ENCODE data around the gene CYSTM1.
A peak's percentile ranks its signal among the peaks of the same experiment; 100 is the strongest.
"Not testable (repeated sequence)": the region's sequence is repeated elsewhere in the genome, so short reads cannot be mapped to it uniquely, and the experiment has no call there.

Gene CYSTM1

DNA sequence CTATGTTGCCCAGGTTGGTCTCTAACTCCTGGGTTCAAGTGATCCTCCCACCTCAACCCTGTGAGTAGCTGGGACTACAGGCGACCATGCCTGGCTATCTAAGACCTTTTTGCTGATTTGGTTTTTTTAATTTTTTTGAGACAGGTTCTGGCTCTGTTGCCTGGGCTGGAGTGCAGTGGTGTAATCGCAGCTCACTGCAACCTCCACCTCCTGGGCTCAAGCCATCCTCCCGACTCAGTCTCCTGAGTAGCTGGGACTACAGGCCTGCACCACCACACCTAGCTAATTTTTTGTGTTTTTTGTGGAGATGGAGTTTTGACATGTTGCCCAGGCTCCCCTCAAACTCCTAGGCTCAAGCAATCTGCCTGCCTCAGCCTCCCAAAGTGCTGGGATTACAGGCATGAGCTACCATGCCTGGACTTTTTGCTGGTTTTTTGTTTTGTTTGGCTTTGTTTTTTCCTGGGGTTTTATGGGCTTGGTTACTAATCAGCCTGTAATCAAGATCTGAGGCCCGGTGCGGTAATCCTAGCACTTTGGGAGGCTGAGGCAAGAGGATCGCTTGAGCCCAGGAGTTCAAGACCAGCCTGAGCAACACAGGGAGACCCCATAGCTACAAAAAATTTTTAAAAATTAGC lies 3.6 kb downstream of the CYSTM1 start:
- no peak for DNase-seq (ENCODE audit: low read depth)

DNA sequence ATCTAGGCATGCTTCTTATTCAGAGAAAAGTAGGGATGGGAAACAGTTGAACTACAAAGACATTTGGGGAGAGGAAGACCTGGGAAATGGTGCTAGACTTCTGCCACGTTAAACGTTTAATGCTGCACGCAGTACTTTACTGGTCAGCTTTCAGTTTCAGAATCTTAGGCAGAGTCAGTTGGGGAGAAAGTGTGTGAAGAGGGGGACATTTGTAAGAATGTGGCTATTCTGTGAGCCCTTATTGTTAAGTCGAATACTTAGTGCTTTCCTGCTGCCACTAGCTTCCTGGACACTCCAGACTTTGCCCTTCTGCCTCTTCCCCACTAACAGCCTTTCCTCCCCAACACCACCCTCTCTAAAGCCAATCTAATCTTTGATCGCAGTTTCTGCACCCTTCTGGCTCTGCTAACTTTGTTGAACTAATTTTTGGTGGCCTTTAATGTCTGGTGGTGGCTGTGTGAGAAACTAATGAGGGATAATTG lies 6.1 kb downstream of the CYSTM1 start:
- DNase-seq (ENCODE audit: low read depth), result no peak

- DNase-seq (ENCODE audit: low read depth), result no peak
Observed at GRCh38 chr5:140181525-140181924, 6.5 kb downstream of the CYSTM1 start.

GRCh38 chr5:140182075-140182711 lies 7.2 kb downstream of the CYSTM1 start:
- no peak for DNase-seq (ENCODE audit: low read depth)

GRCh38 chr5:140182803-140183367 lies 7.9 kb downstream of the CYSTM1 start:
- DNase-seq (ENCODE audit: low read depth), result peak; percentile 70

DNA sequence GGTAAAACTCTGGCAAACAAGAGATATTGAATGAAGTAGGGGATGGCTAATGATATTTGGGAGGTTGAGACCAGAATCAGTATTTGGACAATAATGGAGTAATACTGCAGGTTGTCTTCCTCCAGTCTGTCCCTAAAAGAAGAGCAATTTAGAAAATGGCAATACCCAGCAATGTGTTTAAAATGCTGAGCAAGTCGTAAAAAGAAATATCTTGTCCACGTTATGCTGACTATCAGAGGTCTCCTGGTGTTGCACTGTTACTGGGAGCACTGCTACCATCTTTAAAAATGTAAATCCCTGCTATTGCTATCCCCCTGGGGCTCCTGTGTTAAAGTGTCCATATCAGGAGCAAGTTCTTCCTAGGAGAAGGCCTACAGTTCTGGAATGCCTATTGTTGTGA lies 10.4 kb downstream of the CYSTM1 start:
- DNase-seq (ENCODE audit: low read depth), result no peak

GRCh38 chr5:140186267-140186671 lies 11.3 kb downstream of the CYSTM1 start:
- no peak for DNase-seq (ENCODE audit: low read depth)

GRCh38 chr5:140189253-140189652 lies 14.3 kb downstream of the CYSTM1 start:
- DNase-seq (ENCODE audit: low read depth), result no peak

- DNase-seq (ENCODE audit: low read depth), result peak; percentile 81
Observed at GRCh38 chr5:140189977-140190871, 15.2 kb downstream of the CYSTM1 start.

GRCh38 chr5:140190872-140191218 lies 15.9 kb downstream of the CYSTM1 start:
- DNase-seq (ENCODE audit: low read depth), result no peak

GRCh38 chr5:140192715-140193430 lies 17.9 kb downstream of the CYSTM1 start:
- DNase-seq (ENCODE audit: low read depth), result no peak

DNA sequence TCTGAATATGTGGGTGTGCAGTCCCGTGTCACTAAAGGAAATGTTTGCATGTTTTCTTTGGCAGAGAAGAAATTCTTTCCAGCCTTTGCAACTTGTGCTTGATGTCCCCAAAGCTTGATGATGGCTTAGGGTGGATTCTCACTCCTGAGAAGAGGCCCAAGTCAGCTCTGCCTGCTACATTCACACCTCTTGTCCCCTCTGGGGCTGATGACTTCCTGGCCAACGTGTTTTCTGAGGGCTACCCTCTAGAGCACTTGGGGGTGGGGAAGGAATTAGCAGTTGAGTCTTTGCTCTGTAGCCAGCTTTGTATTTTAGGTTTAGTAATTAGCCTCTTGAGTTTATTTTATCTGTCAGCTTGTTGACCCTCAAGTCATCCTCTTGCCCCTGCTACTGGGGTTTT lies 19.7 kb downstream of the CYSTM1 start:
- DNase-seq (ENCODE audit: low read depth), result no peak

DNA sequence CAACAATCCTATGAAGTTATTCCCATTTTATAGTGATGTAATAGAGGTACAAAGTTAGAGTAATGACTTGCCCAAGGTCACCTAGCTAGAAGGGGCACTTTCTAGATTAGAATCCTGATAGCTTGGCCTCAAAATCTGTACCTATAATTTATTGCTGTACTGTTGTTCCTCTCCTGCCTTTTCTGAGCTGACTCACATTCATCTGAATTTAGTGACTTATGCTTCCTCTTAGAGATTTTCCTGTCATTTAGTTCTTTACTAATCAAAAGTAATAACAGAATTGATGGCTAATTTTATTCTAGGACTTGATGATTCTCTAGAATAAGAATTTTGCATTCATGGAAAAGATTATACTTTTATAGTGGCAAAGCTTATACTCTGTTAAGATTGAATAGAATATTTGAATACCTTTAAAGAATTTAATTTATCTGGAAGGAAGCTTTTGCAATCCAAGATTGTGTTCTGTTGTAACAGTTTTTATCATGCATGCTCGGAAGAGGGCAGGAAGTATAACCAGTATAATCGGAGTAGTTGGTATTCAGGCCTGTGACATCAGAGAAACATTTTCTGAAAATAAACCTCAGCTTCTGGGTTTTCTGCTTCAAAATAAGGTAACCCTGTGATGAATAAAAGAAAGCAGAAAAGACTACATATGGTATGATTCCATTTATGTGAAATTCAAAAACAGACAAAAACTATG lies 21.3 kb downstream of the CYSTM1 start:
- DNase-seq (ENCODE audit: low read depth), result peak; percentile 69

- DNase-seq (ENCODE audit: low read depth), result no peak
Observed at GRCh38 chr5:140197023-140197422, 22.0 kb downstream of the CYSTM1 start.

DNA sequence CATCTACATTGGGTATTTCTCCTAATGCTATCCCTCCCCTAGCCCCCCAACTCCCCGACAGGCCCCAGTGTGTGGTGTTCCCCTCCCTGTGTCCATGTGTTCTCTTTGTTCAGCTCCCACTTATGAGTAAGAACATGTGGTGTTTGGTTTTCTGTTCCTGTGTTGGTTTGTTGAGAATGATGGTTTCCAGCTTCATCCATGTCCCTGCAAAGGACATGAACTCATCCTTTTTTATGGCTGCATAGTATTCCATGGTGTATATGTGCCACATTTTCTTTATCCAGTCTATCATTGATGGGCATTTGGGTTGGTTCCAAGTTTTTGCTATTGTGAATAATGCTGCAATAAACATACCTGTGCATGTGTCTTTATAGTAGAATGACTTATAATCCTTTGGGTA lies 23.9 kb downstream of the CYSTM1 start:
- not testable (repeated sequence) for DNase-seq (ENCODE audit: low read depth)

GRCh38 chr5:140202078-140202477 lies 27.1 kb downstream of the CYSTM1 start:
- peak; percentile 78 for DNase-seq (ENCODE audit: low read depth)

- no peak for DNase-seq (ENCODE audit: low read depth)
Observed at GRCh38 chr5:140202610-140203009, 27.6 kb downstream of the CYSTM1 start.

GRCh38 chr5:140205216-140205615 lies 30.2 kb downstream of the CYSTM1 start:
- DNase-seq (ENCODE audit: low read depth), result peak; percentile 51

- DNase-seq (ENCODE audit: low read depth), result no peak
Observed at GRCh38 chr5:140205952-140206351, 31.0 kb downstream of the CYSTM1 start.

- no peak for DNase-seq (ENCODE audit: low read depth)
Observed at GRCh38 chr5:140207250-140207964, 32.4 kb downstream of the CYSTM1 start.

DNA sequence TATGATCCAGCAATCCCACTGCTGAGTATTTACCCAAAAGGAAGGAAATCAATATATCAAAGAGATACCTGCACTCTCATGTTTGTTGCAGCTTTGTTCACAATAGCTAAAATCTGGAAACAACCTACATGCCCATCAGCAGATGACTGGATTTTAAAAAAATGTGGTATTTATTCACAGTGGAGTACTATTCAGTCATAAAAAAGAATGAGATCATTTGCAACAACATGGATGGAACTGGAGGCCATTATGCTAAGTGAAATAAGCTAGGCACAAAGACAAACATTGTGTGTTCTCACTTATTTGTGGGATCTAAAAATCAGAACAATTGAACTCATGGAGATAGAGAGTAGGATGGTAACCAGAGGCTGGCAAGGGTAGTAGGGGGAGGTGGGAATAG lies 33.1 kb downstream of the CYSTM1 start:
- no peak for DNase-seq (ENCODE audit: low read depth)

Measured in amniotic epithelial cell (primary cell).